Lower leg skin (tissue), 4 donors: ENCODE results near the gene DNPEP. TPM values are rescaled to one million over a fixed set of nuclear protein-coding genes. Genes with fewer than 3 reads are reported as not detected.

Source experiments
- DNase-seq, 2 donors: peaks; one replicate each; pipeline ENCODE4 v3.0.0-alpha.2; 2019; ENCODE audit warnings: low spot score in 2 of 2
- H3K4me3 ChIP-seq: fragments of 200-600 bp; sonication (generic); 2 replicates; pipeline ENCODE4 v1.5.1; 2017; ENCODE audit warnings: mild to moderate bottlenecking, low read depth; ENCODE audit not compliant: poor library complexity, severe bottlenecking
- POLR2A ChIP-seq, 2 donors: fragments of 450-650 bp; IDR thresholded peaks; one replicate each; pipeline ENCODE4 v1.6.1; 2016 to 2017; ENCODE audit warnings: antibody characterized with exemption in 2 of 2, mild to moderate bottlenecking in 1 of 2, moderate library complexity in 1 of 2
- WGBS, 2 donors: methylation state at CpG; one replicate each; pipeline ENCODE4 v1.1.5; 2018; 5-methylcytosine and 5-hydroxymethylcytosine counted together
- intact Hi-C: fragments of 100-400 bp; cut with DNase I; formaldehyde crosslinking; loops from one replicate; pipeline ENCODE4 v1.15.0; 2023; ENCODE audit warnings: low total_unique reads
- total RNA-seq, 4 donors: library from RNA; depleted of rRNA; stranded (reverse); fragments of >200 nt; gene quantifications; one replicate each; pipeline ENCODE4 v1.1.0, GENCODE V29; 2016
- TF ChIP-seq, protein P1 (sequence below), 3 donors: fragments of 450-650 bp; IDR thresholded peaks; one replicate each; pipeline ENCODE4 v1.5.1; 2016; ENCODE audit warnings: antibody characterized with exemption in 3 of 3, mild to moderate bottlenecking in 3 of 3, moderate library complexity in 2 of 3

DNPEP gene
- total RNA-seq, 4 donors from 2014 or later: 52.7 to 64.0 (median 57.6) TPM

DNA sequence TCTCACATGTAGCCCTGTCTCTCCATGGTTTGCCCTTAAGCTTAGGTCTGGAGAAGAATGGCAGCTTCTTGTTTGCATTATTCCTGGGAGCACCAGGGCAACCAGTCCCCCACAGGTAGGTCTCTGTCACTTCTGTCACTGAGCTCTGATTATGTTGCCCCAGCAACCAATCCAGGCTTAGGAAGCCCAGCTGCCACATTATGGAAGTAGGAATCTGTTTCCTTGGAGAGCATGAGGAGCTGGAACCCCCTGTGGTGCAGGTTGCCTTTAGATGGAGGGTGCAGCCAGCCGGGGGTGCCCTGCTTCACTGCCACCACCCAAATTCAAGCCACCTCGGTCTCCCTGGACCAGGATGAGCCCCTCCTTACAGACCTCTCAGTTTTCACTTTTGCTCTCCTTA is 60.0 kb downstream of the DNPEP start:
- DNase-seq: no peak
- intact Hi-C loops: loop anchor here (10.0 kb wide), 2 partner anchors 263 to 467 kb away; partner anchors contain the start of gene IHH
- WGBS, 2 donors: 46 to 52% methylated on average over 2 of the region's 2 CpGs
- H3K4me3 ChIP-seq: no peak overlapping the region
- TF ChIP-seq, protein P1, sequence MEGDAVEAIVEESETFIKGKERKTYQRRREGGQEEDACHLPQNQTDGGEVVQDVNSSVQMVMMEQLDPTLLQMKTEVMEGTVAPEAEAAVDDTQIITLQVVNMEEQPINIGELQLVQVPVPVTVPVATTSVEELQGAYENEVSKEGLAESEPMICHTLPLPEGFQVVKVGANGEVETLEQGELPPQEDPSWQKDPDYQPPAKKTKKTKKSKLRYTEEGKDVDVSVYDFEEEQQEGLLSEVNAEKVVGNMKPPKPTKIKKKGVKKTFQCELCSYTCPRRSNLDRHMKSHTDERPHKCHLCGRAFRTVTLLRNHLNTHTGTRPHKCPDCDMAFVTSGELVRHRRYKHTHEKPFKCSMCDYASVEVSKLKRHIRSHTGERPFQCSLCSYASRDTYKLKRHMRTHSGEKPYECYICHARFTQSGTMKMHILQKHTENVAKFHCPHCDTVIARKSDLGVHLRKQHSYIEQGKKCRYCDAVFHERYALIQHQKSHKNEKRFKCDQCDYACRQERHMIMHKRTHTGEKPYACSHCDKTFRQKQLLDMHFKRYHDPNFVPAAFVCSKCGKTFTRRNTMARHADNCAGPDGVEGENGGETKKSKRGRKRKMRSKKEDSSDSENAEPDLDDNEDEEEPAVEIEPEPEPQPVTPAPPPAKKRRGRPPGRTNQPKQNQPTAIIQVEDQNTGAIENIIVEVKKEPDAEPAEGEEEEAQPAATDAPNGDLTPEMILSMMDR (IDR thresholded peaks at IDR 0.05): no peak
- TF ChIP-seq POLR2A (IDR thresholded peaks at IDR 0.05): no peak

DNA sequence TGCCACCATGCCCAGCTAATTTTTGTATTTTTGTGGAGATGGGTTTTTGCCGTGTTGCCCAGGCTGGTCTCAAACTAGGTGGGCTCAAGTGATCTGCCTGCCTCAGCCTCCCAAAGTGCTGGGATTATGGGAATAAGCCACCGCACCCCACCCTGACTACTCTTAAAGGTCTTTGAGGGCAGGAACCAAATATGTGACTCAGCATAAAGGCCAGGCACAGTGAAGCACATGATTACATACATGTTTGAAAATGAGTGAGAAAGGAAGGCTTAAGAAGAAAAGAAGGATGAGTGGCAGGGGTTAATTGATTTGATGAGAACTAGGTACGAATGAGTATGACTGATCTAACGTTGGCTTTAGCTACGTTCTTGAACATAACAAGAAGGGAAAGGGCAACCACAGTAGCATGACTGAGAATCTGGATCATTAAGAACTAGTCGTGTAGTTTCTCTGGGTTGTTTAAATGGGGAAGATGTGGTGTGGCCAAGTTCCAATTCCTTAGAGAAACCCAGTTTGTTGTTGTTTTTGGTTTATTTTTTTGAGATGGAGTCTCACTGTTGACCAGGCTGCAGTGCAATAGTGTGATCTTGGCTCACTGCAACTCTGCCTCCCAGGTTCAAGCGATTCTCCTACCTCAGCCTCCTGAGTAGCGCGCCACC is 61.9 kb downstream of the DNPEP start:
- H3K4me3 ChIP-seq: no peak overlapping the region
- TF ChIP-seq, protein P1 (IDR thresholded peaks at IDR 0.05): no peak
- TF ChIP-seq POLR2A (IDR thresholded peaks at IDR 0.05): no peak
- no peak for DNase-seq
- intact Hi-C loops: loop anchor here (10.0 kb wide), 2 partner anchors 261 to 469 kb away; partner anchors contain the start of gene IHH
- 70 to 73% methylated on average over 9 of the region's 9 CpGs for WGBS, 2 donors

- DNase-seq: no peak
- no peak overlapping the region for H3K4me3 ChIP-seq
- 73 to 74% methylated on average over 4 of the region's 4 CpGs for WGBS, 2 donors
- TF ChIP-seq POLR2A (IDR thresholded peaks at IDR 0.05): no peak
- TF ChIP-seq, protein P1 (IDR thresholded peaks at IDR 0.05): no peak
- intact Hi-C loops: loop anchor here (10.0 kb wide), 2 partner anchors 260 to 470 kb away; partner anchors contain the start of gene IHH
Measured at GRCh38 chr2:219325136-219325535, 62.6 kb downstream of the DNPEP start.

DNA sequence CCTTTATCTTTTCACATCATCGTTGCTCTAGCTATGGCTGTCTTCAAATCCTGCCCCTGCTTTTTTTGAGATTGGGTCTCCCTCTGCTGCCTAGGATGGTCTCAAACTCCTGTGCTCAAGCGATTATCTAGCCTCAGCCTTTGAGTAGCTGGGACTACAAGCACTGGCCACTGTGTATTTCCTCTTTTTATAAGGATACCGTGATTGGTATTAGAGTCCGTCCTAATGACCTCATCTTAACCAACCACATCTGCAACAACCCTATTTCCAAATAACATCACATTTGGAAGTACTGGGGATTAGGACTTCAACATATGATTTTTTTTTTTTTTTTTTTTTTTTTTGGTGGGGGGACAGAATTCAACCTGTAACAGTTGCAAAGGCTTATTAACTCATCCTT is 64.3 kb downstream of the DNPEP start:
- TF ChIP-seq, protein P1 (IDR thresholded peaks at IDR 0.05): no peak
- no peak for TF ChIP-seq POLR2A (IDR thresholded peaks at IDR 0.05)
- no peak for DNase-seq
- no peak overlapping the region for H3K4me3 ChIP-seq
- intact Hi-C loops: loop anchor here (1.0 to 10.0 kb wide), 3 partner anchors 13 to 471 kb away; partner anchors contain the start of gene IHH
- 54 to 73% methylated on average over 4 of the region's 4 CpGs for WGBS, 2 donors

Other genes with a start within 250 kb of the DNPEP start
- 10 to 100 TPM; 13.2 to 20.9 (median 18.4) TPM for gene NHEJ1, start 227.1 kb downstream of the DNPEP start, total RNA-seq
- gene SLC23A3, start 217.9 kb downstream of the DNPEP start, total RNA-seq: 1 to 10 TPM in 2 of 4 donors, under 1 TPM in 2; 0.10 to 4.4 (median 1.0) TPM
- 10 to 100 TPM; 48.0 to 76.7 (median 66.9) TPM for gene CNPPD1, start 211.0 kb downstream of the DNPEP start, total RNA-seq
- 100 to 1,000 TPM in 2 of 4 donors, 10 to 100 TPM in 2; 88.7 to 110 (median 98.3) TPM for gene RETREG2, start 209.6 kb downstream of the DNPEP start, total RNA-seq
- gene ZFAND2B, start 181.1 kb downstream of the DNPEP start, total RNA-seq: 10 to 100 TPM; 63.0 to 76.4 (median 63.3) TPM
- 10 to 100 TPM; 16.9 to 33.1 (median 18.6) TPM for gene ABCB6, start 169.0 kb downstream of the DNPEP start, total RNA-seq
- 10 to 100 TPM; 57.6 to 92.8 (median 61.9) TPM for gene ATG9A, start 158.3 kb downstream of the DNPEP start, total RNA-seq
- gene ANKZF1, start 158.1 kb downstream of the DNPEP start, total RNA-seq: 10 to 100 TPM; 45.9 to 97.6 (median 52.5) TPM
- gene GLB1L, start 142.5 kb downstream of the DNPEP start, total RNA-seq: 1 to 10 TPM; 1.6 to 7.7 (median 3.9) TPM
- gene STK16, start 142.4 kb downstream of the DNPEP start, total RNA-seq: 10 to 100 TPM; 12.9 to 26.4 (median 13.8) TPM
- not detected for gene TUBA4B, start 134.7 kb downstream of the DNPEP start, total RNA-seq
- 100 to 1,000 TPM; 181 to 522 (median 240) TPM for gene TUBA4A, start 134.0 kb downstream of the DNPEP start, total RNA-seq
- 100 to 1,000 TPM; 125 to 152 (median 140) TPM for gene DNAJB2, start 108.5 kb downstream of the DNPEP start, total RNA-seq
- gene PTPRN, start 78.5 kb downstream of the DNPEP start, total RNA-seq: under 1 TPM in 1 of 4 donors, not detected in 3; 0.23 TPM
- gene RESP18, start 55.2 kb downstream of the DNPEP start, total RNA-seq: not detected
- gene DES, start 30.5 kb upstream of the DNPEP start, total RNA-seq: 100 to 1,000 TPM in 1 of 4 donors, 10 to 100 TPM in 3; 19.4 to 163 (median 37.8) TPM
- gene SPEG, start 46.9 kb upstream of the DNPEP start, total RNA-seq: 10 to 100 TPM in 1 of 4 donors, 1 to 10 TPM in 3; 3.3 to 11.4 (median 5.3) TPM
- gene GMPPA, start 111.0 kb upstream of the DNPEP start, total RNA-seq: 10 to 100 TPM in 3 of 4 donors, 1 to 10 TPM in 1; 5.4 to 29.9 (median 19.8) TPM
- under 1 TPM in 1 of 4 donors, not detected in 3; 0.26 TPM for gene ASIC4, start 126.6 kb upstream of the DNPEP start, total RNA-seq
- 10 to 100 TPM; 37.8 to 73.1 (median 58.4) TPM for gene CHPF, start 155.9 kb upstream of the DNPEP start, total RNA-seq
- gene TMEM198, start 156.1 kb upstream of the DNPEP start, total RNA-seq: 1 to 10 TPM in 2 of 4 donors, under 1 TPM in 2; 0.17 to 2.1 (median 1.0) TPM
- 10 to 100 TPM; 34.2 to 52.7 (median 42.7) TPM for gene OBSL1, start 183.6 kb upstream of the DNPEP start, total RNA-seq
- gene INHA, start 184.4 kb upstream of the DNPEP start, total RNA-seq: 1 to 10 TPM in 1 of 4 donors, under 1 TPM in 2, not detected in 1; 0.58 to 1.4 (median 0.84) TPM
- gene STK11IP, start 209.9 kb upstream of the DNPEP start, total RNA-seq: 10 to 100 TPM; 13.3 to 37.8 (median 18.9) TPM
- gene SLC4A3, start 239.7 kb upstream of the DNPEP start, total RNA-seq: 1 to 10 TPM in 2 of 4 donors, under 1 TPM in 2; 0.34 to 2.1 (median 0.90) TPM